ENCODE data around the gene LPIN1. TPM values are rescaled to one million over a fixed set of nuclear protein-coding genes. Genes with fewer than 3 reads are reported as not detected.

The LPIN1 gene
- total and polyA plus RNA-seq, 2 of the 13 experiments (the other 11 are each of a cell fraction or from before 2014, with no cell fraction given), result 9.7 to 19.4 TPM

DNA sequence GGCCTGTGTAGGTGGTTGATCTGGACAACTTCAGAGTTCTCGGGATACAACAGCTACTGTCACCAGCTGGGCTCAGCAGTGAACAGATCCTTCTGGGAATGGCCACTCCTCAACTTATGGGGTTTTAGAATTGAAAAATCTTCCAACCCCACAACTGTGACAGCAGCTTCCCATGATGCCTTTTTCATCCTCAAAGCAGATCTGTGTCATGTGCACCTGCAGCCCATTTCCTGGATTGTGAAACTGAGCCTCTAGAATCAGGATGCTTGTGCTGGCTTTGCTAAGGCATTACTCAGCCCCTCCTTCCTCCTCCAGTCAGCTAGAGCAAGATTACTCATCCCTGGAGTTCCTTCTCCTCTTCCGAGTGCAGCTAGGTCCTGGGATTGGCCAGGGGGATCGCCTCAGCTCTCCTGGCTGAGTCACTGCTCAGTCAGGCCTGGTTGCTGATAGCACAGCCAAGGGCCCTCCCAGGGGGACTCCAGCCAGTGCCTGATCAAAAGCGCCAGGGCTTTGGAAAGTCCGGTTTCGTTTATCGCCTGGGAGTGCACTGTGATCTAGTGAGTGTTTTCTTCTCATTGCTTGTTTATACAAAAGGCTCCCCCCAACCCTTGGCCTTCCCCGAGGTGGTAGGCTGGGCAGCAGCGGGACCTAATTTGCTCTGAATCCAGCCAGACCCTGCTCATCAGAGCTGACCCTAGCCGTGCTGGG is 2.4 kb upstream of the LPIN1 start (continued):
- TF ChIP-seq THAP9 (CRISPR knock-in tag; IDR thresholded peaks at IDR 0.05; ENCODE audit: borderline replicate concordance) (no peak; the same call in 1 of the 2 replicates), ARNTL (CRISPR knock-in tag; IDR thresholded peaks at IDR 0.05) (no peak; the same call in 1 of the 2 replicates), FUBP1 (CRISPR knock-in tag; IDR thresholded peaks at IDR 0.05; ENCODE audit: borderline replicate concordance) (no peak), SATB2 (CRISPR knock-in tag; IDR thresholded peaks at IDR 0.05) (no peak), RAD21 (CRISPR knock-in tag; IDR thresholded peaks at IDR 0.05) (no peak), ZNF720 (CRISPR knock-in tag; IDR thresholded peaks at IDR 0.05) (no peak), PAX8 (CRISPR knock-in tag; IDR thresholded peaks at IDR 0.05; ENCODE audit: borderline replicate concordance) (no peak), ZBTB7B (CRISPR knock-in tag; IDR thresholded peaks at IDR 0.05) (peak; percentile 77; the same call in 1 of the 2 replicates), MBNL3 (CRISPR knock-in tag; conservative IDR thresholded peaks at IDR 0.05) (no peak), ZHX2 (IDR thresholded peaks at IDR 0.05; ENCODE audit: low read depth) (peak; percentile 44; the same call in 1 of the 2 replicates), ZHX2 (CRISPR knock-in tag; IDR thresholded peaks at IDR 0.05; ENCODE audit: borderline replicate concordance) (no peak)
- TF ChIP-seq, protein P1, sequence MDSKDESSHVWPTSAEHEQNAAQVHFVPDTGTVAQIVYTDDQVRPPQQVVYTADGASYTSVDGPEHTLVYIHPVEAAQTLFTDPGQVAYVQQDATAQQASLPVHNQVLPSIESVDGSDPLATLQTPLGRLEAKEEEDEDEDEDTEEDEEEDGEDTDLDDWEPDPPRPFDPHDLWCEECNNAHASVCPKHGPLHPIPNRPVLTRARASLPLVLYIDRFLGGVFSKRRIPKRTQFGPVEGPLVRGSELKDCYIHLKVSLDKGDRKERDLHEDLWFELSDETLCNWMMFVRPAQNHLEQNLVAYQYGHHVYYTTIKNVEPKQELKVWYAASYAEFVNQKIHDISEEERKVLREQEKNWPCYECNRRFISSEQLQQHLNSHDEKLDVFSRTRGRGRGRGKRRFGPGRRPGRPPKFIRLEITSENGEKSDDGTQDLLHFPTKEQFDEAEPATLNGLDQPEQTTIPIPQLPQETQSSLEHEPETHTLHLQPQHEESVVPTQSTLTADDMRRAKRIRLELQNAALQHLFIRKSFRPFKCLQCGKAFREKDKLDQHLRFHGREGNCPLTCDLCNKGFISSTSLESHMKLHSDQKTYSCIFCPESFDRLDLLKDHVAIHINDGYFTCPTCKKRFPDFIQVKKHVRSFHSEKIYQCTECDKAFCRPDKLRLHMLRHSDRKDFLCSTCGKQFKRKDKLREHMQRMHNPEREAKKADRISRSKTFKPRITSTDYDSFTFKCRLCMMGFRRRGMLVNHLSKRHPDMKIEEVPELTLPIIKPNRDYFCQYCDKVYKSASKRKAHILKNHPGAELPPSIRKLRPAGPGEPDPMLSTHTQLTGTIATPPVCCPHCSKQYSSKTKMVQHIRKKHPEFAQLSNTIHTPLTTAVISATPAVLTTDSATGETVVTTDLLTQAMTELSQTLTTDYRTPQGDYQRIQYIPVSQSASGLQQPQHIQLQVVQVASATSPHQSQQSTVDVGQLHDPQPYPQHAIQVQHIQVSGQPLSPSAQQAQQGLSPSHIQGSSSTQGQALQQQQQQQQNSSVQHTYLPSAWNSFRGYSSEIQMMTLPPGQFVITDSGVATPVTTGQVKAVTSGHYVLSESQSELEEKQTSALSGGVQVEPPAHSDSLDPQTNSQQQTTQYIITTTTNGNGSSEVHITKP (CRISPR knock-in tag; IDR thresholded peaks at IDR 0.05; ENCODE audit: low read depth), result 0 out of 2 replicates have a peak, but pooled peaks have one; percentile 38
